GM21515 (cell line): Measurements from ENCODE around the gene YKT6.
A peak's percentile ranks its signal among the peaks of the same experiment; 100 is the strongest.
"Not testable (repeated sequence)": the region's sequence is repeated elsewhere in the genome, so short reads cannot be mapped to it uniquely, and the experiment has no call there.

Experiments
- ATAC-seq: cut with Tn5 transposase; IDR thresholded peaks from one replicate; pipeline ENCODE4 v1.9.1; 2021; ENCODE audit not compliant: unreplicated experiment

Gene YKT6

DNA sequence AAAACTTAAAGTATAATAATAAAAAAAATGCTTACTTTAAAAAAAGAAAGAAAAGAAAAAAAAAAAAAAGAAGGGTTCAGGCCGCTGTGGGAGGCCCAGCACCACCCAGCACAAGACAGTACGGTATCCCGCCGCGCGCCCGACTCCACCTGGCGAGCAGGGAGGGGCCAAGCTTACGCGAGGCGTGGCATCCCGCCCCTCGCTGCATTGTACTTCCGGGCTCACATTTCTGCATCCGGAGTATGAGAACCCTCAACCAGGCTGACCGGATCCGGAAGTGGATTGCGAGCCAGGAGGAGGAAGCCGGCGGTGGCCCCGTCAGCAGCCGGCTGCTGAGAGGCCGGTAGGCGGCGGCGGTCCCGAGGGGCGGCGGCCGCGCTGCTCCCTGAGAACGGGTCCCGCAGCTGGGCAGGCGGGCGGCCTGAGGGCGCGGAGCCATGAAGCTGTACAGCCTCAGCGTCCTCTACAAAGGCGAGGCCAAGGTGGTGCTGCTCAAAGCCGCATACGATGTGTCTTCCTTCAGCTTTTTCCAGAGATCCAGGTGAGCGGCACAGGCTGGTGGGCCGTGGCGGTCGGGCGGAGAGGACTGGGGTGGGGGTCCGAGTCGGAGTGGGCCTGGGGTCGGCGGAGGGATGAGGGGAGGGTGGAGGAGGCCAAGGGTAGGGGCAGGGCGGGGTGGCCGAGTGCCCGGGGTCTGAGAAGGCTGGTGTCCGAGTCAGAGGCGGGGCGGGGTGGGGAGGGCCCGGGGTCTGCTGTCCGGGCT lies at the start of gene YKT6:
Gene YKT6, plus strand, starts transcription at position 280 of the 763 bp plus-strand sequence. Its CDS starts 158 bp downstream, at position 438.
- peak; percentile 98 for ATAC-seq

DNA sequence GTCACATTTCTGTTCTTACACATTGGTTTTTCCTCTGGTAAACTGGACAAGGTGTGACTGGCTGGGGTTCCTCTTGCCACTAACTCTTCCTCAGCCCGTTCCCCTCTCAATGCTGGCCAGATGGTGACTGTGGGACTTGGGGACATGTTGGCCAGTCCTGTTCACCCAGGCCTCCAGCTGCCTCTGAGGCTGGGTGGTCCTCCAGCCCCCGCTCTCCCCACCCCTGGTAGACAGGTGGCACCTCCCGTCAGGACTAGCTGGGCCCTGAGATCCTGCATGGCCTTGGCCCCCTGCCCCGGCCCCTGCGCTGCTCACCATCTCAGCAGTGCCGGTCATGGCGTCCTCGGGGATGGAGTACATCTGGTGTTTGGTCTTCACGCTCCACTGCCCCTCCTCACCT lies 48.8 kb upstream of the YKT6 start:
- no peak for ATAC-seq

DNA sequence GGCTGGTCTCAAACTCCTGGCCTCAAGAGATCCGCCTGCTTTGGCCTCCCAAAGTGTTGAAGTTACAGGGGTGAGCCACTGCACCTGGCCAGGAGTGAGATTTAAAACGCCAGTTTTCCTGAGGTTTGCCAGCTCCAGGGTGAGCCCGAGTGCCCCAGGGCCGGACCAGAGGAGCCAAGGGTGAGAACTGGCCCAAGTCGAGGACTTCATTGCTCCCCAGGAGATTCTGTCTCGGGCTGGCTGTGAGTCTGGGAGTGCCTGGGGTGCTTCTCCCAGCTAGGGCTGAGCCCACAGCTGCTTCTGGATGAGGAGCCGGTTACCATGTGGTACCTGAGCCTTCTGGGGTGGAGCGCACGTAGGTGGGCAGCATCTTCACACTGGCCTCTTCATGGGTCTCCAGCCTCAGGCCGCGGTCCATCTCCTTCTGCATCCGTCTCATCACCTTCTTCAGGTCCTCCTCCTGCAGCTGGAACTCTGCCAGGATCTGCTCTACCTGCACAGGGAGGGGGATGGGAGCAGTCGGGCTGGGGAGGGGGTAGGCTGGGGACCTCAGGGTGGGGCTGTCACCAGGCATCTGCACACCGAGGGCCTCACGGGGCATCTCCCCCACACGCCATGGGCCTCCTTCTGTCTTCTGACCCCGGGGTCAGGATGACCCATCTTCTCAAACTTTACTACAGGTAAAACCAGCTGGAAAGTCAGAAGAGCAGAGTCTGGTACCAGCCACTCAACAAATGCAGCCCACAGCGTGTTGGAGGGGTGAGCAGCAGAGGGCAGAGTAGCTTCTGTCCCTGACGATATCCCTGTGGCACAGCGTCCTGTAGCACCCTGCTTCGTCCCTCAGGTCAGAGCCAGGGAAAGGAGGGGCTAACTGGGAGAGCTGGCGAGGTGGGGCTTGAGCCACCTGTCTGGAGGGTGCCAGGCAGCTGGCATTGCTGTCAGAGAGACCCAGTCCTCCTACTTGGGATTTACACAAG lies 47.5 kb upstream of the YKT6 start:
- ATAC-seq, result no peak

DNA sequence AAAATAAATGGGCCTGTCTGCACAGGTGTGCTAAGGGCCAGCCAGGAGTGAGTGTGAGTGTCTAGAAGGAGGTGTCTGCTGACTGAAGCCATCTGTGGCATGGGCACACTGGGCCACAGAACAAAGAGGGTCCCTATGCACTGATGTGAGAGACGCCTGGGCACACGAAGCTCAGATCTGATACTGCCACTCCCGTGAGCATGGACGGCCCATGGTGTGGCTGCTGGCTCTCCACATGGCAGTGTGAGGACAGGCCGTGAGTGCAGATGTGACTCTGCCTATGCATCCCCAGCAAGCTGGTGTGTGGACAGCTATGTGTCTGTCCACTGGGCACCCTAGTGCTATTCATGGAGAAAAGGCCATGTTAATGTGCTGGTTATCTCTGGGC lies 46.8 kb upstream of the YKT6 start:
- no peak for ATAC-seq

DNA sequence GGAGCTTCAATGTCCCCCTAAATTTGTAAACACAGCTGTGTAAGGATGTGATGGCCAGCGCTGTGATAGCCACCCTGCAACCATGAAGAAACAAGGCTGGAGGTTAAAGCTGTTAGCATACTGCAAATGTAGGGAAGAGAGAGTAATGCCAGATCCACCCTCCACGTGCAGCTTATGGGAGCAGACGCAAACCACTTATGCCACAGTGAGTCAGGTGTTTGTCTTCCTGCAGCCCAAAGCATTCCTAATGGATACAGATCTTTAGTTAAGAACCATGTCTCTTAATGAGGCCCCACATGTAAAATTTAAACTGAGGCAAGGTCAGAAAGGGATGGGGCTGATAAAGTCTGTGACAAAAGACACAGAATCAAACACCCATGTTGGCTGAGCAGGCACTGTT lies 46.1 kb upstream of the YKT6 start:
- ATAC-seq, result no peak

DNA sequence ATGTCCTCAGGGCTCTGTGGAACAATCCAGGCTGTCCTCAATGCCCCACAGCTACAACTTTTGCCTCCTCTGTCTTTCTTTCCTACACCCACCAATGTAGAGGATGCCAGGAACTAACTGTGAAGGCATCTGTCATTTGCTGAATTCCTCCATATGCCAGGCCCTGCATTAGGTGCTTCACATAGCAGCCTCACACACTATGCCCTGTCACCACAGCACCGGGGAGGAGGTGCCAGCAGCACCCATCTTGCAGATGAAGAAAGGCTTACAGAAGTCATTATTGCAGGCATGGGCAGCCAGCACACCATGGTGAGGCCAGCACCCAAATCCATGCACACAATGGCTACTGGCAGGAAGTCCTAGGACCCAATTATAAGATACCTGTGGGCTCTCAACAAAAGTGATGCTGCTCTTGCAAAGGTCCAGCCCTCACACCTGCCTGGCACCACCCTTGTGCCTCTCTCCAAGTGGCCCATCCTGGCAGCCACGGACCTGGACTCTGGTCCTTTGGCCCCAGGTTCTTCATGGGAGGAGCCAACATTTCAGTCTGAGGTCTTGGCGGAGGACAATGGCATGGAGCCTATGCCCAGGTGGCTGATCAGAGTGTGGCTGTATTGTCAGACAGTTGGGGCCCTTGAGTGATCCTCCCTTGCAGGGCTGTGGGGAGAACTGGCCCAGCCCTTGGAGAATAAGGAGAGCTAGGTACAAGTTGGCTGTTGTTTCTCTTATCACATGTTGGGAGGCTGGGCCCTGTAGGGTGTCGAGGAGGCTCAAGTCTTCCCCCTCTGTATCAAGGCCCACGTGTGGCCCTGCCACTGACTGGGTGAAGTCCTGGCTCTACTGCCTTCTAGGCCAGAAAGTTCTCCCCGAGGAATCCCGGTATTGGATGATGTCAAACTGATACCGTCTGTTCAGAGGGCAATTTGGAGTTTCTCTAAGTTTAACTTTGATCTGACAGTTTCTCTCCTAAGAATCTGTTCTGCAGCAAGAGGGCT lies 45.3 kb upstream of the YKT6 start:
- ATAC-seq, result no peak

- no peak for ATAC-seq
These were observed 44.2 kb upstream of the YKT6 start for GRCh38 chr7:44156453-44157010.

GRCh38 chr7:44157116-44158080 lies 43.4 kb upstream of the YKT6 start:
- ATAC-seq, result no peak

- ATAC-seq, result no peak
These were observed 42.5 kb upstream of the YKT6 start for GRCh38 chr7:44158096-44158872.

GRCh38 chr7:44158873-44159631 lies 41.7 kb upstream of the YKT6 start:
- no peak for ATAC-seq

DNA sequence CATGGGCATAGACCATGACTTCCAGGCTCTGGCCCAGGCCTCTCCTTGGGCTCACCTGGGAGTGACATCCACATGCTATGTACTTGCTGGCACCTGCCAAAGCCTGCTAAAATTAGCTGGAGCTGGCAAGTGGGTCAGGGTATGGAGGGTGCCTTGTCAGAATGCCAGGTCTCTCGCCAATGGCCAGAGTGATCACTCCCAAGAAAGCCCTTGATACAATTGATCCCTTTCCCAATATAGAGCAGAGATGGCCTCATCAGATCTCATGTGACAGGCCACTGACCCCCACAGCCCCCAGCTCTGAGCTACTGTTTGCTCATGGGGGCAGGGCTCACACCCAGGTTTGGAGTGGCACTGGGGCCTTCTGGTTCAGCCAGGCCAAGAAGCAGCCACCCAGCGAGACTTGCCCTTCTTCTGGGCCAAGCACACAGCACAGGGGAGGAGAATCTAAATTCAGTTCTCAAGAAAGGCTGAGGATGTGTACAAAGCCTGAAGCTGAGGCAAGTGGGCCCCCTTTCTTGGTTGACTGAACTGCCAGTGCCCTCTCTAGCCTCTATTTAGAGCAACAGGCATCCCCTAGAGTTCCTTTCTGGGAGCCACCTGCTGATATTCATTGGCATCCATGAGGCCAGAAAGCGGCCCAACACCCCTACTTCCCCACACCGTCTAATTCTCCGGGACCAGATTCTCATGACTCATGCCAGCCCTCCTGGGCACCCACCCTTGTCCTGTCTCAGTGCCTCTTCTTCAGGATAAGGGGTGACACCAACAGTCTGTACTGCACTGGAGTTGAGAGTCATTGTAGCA lies 40.8 kb upstream of the YKT6 start:
- no peak for ATAC-seq

- no peak for ATAC-seq
These were observed 39.4 kb upstream of the YKT6 start for GRCh38 chr7:44161371-44161770.

- no peak for ATAC-seq
These were observed 38.6 kb upstream of the YKT6 start for GRCh38 chr7:44162179-44162578.

GRCh38 chr7:44162785-44163395 lies 37.9 kb upstream of the YKT6 start:
- ATAC-seq, result no peak

- ATAC-seq, result no peak
These were observed 37.2 kb upstream of the YKT6 start for GRCh38 chr7:44163591-44163990.

GRCh38 chr7:44167920-44168319 lies 32.9 kb upstream of the YKT6 start:
- ATAC-seq, result no peak

- ATAC-seq, result not testable (repeated sequence)
These were observed 28.9 kb upstream of the YKT6 start for GRCh38 chr7:44171901-44172300.
